HG02885 (cell line): ENCODE measurements around the gene ACSM6.
"Not testable (repeated sequence)": the region's sequence is repeated elsewhere in the genome, so short reads cannot be mapped to it uniquely, and the experiment has no call there.

Source experiments
- ATAC-seq: cut with Tn5 transposase; IDR thresholded peaks from one replicate; pipeline ENCODE4 v1.9.1; 2021; ENCODE audit warnings: mild to moderate bottlenecking; ENCODE audit not compliant: unreplicated experiment, poor library complexity

The ACSM6 gene, protein sequence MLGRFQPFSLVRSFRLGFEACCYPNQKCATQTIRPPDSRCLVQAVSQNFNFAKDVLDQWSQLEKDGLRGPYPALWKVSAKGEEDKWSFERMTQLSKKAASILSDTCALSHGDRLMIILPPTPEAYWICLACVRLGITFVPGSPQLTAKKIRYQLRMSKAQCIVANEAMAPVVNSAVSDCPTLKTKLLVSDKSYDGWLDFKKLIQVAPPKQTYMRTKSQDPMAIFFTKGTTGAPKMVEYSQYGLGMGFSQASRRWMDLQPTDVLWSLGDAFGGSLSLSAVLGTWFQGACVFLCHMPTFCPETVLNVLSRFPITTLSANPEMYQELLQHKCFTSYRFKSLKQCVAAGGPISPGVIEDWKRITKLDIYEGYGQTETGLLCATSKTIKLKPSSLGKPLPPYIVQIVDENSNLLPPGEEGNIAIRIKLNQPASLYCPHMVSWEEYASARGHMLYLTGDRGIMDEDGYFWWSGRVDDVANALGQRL

DNA sequence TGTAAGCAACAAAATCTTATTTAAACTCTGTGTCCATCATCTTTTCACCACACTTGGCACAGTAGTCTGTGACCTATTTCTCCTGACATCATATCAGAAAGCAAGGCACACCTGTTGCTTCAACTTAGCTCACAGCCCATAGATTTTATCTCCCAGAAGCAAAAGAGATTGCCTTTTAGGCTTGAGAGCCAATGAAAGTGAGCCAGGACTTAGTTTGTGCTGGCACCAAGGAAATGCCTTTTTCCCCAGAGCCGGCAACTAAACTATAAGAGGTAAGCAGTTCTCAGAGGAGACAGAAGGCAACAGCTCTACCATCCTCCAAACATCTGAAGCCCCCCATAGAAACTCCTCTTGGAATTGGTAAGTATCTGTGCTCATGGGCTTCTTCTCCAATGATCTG, at the start of gene ACSM6:
TSS of gene ACSM6 (plus strand) at position 295 of the 400 bp plus-strand sequence. CDS start 248 bp downstream, outside the sequence.
- ATAC-seq, result no peak

DNA sequence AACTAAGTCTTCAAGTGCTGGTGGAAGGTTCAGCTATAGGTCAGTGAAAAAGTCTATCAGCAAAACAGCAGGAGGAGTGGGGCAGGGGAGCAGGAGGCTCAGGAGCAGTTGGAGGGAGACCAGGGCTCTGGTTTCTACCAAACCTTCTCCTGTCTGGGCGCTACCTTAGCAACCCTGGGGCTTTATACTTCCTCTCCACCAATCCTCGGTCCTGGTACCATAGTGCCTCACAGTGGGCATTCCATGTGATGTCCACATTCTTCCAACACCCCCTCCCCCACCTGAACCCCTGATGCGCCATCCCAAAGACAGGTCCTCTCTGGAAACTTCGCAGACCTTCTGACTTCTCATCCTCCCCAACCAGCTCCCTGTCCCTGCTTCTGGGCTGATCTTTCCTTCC, 25.3 kb upstream of the ACSM6 start:
- ATAC-seq, result no peak

DNA sequence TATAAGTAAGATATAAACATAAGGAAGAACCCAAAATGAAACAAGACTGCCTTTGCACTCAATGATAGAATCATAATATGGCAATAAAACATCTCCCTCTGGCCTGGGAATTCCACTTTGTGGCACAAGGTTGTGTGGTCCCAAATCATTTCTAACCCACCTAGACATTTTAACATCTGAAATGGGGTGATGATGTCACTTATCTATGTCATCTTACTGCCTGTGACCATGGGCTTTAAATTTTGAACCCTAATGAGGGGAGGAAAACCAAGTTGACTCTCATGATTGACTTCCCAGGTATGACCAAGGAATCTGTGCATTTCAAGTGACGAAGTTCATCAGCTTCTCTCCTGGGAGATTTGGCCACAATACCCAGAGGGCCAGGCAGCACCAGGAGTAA, 24.5 kb upstream of the ACSM6 start:
- no peak for ATAC-seq

DNA sequence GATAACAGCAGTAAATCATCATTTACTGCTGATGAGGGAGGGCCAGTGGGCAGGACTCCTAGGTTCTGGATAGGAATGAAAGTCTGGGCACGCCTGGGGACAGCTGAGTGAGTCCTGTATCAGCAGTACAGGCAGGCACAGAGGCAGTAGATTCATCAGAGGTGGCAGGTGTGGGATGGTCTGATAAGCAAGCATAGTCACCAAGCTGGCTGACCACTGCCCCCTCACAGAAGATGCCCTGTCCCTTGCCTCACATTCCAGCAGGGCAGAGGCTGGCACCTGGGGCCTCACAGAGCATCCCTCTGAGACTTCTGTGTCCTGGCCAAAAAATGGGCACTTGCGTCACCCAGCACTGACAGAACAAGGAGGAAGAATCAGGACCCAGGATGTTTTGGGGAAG, 23.2 kb upstream of the ACSM6 start:
- ATAC-seq, result no peak

DNA sequence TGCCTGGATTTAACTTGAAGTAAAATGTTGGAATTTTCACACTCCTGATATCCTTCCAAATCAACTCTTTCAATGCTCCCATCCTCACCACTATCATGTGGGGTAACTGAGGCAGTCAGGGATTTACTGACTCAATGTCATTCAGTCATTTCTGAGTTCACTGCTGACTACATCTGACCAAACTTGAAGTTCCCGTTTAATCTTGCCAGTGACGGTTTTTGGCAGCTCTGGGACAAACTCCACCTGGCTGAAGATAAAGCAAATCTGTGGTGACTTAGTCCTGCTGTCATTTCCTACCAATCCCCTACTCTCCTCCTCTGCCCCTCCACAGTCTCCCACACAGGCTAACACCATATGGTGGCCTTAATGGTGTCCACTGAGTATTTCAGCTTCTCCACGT, 22.7 kb upstream of the ACSM6 start:
- ATAC-seq, result no peak

DNA sequence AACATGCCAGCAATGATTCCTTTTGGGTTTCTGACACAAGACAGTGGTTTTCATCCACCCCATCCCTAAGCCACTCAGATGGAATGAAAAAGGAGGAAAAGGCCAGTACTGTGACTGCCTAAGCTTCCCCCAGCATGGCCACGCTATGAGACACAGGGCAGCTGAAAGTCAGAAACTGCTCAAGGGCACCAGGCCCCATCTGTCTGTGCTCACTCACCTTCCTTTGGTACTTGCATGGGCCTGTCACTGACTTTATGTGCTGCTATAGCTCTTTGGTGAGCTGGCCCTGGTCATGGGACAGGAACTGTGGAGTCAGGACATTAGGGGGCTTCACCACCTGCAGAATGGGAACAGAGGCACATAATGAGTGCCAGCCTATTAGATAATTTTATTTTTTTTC, 21.2 kb upstream of the ACSM6 start:
- ATAC-seq, result no peak

DNA sequence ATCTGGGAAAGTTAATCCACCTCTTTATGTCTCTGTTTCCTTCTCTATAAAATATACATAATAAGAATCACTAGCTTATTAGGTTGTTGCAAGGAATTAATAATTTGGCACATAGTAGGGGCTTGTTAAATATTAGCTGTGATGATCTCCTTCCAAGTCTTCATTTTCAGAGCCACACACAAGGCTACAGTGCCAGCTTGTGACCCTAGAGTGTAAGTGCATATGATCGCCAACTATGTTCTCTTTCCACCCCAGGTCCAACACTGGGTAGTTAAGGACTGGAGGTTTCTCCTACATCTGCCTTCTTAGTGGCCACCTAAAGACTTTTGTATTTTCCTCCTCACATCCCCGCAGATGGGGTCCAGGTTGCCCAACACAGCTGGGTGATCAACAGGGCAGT, 17.9 kb upstream of the ACSM6 start:
- no peak for ATAC-seq

DNA sequence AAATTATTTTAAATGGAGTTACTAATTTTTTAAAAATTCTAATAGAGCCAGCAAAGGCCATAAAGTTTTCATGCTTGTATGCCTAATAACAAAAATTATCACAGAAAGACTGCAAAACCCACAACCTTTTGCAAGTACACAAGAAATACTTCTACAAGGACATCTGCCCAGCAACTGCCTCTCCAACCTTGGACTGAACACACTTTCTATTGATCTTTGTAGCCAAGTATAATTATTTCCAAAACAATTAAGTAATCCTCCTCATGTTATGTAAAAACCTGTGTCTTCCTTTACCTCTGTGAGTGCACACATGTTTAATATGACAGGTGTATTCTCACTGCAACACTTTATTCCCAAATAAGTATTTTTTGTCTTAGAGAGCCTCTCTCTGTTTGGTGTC, 16.6 kb upstream of the ACSM6 start:
- no peak for ATAC-seq

DNA sequence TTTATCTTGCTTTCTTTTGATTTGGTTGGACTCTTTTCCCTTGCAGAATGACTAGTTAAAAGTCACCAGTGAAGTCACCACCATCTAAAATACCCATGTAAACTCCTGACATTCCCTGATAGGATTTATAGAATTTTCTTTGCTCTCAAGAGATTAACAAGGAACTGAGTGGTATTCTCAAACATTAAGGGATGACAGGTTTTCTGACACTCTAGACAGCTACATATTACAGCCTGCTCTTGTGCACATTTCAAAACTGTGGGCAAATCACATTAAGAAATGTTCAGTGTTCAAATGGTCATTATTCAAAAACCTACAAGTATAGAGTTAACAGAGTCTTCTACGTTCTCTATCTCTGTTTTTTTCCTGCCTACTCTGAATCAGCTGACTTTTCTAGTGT, 15.8 kb upstream of the ACSM6 start:
- ATAC-seq, result no peak

DNA sequence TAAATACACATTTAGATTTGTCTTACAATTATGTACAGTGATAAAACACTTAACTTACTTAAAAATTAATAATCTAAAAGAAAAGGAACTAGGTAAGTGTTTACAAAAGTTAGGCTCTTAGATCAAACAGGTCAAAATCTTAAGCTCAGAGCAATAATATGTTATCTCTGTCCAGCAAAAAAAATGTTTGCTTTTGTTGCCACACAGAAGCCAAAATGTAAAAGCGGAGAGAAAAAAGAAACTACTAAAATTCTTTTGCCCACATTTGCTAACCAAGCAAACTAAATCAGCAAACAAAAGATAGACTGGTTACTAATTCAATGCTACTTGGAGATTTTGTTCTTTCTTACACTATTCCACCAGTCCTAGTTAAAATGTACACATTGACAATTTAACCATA, 15.2 kb upstream of the ACSM6 start:
- no peak for ATAC-seq

DNA sequence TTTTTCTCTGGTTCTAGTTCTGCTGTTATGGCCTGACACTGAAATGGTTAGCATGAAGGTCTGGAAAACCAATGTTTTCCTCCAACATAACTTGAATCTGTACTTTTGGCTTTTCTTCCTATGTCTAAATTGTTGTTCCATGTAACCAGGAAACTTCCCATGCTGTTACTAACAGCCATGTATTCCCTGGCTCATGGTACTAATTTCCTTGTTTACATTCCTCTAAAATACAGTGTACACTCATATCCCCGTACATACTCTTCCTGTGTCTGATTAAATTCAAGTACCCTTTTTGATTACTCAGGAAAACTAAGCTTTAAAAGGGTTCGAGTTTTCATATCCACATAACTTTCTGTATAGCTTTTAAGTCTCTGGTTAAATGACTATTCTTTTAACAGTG, 12.3 kb upstream of the ACSM6 start:
- no peak for ATAC-seq

DNA sequence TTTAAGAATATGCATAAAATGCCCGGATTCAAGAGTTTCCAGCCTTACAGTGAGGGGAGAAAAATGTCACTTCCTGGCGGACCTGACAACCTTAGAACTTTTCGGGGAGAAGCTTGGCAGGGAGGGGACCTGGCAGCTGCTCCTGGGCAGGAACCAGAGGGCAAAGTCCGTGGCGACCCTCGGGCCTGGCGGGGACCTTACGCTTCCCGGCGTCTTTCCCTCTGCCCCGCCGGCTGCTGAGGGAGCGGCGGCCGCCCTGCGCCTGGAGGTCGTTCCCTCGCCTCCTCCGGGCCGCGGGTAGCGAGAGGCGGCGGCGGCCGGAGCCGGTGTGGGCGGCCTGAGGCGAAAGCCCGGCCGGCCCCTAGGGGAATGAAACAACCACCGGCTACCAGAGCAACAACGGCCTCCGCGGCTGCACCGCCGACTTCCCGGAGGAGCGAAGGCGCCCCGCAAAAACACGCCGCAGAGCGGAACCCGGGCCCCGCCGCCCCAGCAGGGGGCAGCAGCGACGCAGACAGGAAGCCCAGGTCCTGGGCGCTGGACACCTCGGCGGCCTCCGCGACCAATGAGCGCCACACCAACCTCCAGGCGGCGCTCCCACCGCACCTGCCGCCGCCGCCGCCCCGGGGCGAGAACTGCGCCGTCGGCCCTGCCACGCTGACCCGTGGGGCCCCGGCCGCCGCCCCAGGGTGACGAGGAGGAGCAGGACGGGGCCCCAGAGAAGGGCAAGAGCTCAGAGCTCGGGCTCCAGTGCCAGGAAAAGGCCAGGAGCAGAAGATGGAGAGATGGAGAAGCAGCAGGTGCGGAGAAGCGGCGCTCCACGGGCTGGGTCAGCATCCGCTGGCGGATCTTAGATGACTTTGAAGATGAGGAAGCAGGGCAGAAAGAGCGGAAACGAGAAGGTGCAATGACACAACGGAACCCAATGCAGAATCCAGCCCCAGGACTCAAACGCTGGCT, 10.5 kb upstream of the ACSM6 start:
- peak; percentile 97 for ATAC-seq

DNA sequence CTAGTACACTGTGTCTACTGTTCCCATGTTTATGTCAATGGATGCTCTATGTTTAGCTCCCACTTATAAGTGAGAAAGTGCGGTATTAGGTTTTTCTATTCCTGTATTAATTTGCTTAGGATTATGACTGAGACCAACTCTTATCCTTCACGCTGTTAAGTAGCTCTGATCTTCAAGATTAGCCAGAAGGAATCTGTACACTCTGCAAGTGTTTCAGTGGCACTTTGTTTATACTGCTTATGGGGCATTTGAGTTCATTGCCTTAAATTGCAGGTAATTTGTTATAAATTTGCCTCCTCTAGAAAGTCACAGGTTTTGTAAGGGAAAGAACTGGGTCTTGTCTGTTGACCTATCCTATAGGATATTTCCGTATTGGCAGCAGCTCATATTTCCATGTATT, 6.4 kb upstream of the ACSM6 start:
- ATAC-seq, result no peak

DNA sequence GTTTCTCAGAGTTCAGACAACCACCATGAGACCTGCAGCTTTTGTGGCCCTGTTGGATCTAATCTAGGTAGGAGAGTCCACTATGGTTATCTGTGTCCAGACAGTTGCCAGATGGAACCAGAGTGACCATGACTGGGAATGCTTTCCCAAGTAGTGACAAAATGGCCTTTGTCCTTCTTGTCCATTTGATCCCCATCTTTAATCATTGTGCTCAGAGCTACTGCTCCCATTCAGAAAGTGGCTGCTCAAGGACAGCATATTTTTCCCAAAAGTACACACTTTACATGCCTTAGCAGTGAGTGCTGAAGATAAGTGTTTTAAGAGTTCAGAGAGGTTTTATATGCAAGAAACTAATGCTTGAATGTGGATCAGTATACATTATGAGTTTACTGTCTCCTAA, 5.4 kb upstream of the ACSM6 start:
- ATAC-seq, result no peak

DNA sequence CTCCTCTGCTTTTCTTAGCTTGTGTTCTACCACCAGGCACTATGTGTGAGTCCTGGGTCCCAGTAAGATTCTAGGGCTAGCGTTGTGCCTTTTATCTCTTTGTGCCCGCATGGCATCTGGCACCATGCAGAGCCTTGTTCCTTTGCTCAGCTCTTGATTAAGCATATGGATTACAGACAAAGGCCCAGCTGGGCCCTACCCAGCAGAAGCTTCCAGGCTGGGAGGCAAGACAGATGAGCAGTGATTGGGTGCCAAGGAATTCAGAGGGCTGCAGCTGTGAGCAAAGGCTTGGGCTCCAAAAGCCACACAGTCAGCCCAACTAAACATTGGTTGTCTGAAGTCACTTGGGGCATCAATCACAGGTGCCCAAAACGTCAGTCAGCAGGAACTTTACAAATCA, 2.0 kb downstream of the ACSM6 start:
- ATAC-seq, result no peak

DNA sequence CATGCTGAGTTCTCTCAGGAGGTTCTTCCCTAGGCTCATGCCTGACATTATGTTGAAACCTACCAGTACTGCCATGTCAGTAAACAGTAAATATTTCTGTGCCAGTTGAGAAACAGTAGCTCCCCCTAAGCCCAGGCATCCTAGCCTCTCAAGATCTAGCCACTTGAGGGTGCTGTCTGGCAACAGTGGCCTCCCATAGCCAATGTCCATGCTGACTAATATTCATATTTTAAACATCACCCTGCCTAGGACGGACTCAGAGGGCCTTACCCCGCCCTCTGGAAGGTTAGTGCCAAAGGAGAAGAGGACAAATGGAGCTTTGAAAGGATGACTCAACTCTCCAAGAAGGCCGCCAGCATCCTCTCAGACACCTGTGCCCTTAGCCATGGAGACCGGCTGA, 7.7 kb downstream of the ACSM6 start:
- no peak for ATAC-seq

DNA sequence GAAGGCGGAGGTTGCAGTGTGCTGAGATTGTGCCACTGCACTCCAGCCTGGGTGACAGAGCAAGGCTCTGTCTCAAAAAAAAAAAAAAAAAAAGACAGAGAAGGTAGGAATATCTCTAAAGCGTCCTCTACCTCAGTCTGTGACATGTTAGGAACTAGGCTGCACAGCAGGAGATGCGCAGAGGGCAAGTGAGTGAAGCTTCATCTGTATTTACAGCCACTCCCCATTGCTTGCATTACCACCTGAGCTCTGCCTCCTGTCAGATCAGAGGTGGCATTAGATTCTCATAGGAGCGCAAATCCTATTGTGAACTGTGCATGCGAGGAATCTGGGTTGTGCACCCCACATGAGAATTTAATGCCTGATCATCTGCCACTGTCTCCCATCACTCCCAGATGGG, 8.8 kb downstream of the ACSM6 start:
- ATAC-seq, result not testable (repeated sequence)

DNA sequence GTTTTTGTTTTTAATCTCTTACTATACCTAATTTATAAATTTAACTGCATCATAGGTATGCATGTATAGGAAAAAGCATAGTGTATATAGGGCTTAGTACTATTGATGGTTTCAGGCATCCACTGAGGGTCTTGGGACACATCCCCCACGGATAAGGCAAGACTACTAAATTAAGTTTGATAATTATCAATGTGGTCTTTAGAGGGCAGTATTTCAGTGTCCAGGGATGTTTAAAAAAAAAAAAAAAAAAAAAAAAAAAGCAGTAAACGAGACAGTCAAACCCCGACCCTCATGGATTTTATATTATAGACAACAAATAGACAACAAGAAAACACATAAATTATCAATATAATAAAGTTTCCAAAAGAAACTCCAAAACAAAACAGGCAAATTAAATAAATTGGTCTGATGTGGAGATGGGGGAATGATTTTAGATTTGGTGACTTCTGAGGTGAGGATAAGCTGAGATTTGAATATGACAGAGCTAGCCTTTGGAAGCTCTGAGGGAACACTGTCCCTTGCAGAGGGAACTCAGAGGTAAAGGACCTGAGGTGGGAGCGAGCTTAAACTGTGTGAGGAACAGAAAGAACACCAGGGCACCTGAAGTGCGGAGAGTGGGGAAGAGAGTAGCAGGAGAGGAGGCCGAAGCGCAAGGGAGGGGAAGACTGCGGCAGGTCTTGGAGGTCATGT, 14.8 kb downstream of the ACSM6 start:
- ATAC-seq, result no peak

DNA sequence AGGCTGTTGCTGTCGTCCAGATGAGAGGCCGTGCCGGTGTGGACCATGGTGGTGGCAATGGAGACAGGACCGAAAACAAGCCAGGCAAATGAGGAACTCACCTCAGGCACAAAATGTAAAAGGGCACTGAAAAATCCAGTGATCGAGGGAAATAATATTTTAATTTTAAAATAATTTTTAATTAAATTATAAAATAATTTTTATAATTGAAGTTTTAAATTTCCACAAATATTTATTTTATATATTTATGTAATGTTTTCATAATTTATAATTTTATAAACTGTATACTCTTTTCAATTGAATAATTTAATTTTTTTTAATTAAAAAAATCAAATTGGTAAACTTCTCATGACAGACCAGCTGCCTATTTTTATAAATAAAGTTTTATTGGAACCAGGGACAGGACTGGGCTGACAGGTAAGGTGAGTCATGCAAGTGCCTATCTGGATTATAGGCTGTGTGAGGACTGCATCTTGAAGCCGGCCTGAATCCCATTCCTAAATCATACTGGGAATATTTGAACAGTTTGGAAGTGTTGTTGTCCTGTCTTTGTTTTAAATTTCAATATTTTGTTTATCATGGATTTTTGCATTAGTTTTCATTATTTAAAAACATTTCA, 15.6 kb downstream of the ACSM6 start:
- ATAC-seq, result no peak

DNA sequence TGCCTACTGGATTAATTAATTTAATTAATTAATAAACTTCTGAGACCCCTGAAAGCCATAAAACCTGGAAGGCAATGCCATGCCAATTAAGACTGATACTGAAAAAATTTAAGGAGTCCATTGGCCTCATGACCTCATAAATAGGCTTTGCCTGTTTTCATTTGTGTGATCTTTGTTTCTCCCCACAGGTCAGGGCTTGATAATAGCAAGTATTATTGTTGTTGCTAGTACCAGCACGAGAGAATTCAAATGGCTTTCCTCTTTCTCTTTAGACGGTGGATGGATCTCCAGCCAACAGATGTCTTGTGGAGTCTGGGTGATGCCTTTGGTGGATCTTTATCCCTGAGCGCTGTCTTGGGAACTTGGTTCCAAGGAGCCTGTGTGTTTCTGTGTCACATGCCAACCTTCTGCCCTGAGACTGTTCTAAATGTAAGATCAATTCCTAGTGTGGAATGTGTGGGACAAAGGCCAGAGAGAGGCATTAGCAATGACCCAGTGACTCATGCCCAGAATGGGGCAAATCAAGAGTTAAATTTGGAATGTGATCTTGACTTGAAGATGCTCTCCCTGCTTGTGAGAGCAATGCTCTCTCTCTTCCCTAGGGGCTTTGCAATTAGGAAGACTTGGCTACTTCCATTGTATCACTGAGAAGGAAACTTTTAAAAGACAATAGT, 17.7 kb downstream of the ACSM6 start:
- ATAC-seq, result no peak
